Activated CD4-positive, alpha-beta T cell treated with anti-CD3 and anti-CD28 coated beads, Interleukin-2, amount 10 ng/mL, durations not matched to agents 24 days and 14 days (primary cell): ENCODE results near the gene LGALS1. TPM values are rescaled to one million over a fixed set of nuclear protein-coding genes. Genes with fewer than 3 reads are reported as not detected.

ENCODE experiments used
- DNase-seq: peaks from one replicate; pipeline ENCODE4 v3.0.0; 2022
- H3K27ac Mint-ChIP-seq: one replicate; pipeline ENCODE4 v1.8.0; 2022; ENCODE audit warnings: mild to moderate bottlenecking, mixed read lengths
- H3K27me3 Mint-ChIP-seq: one replicate; pipeline ENCODE4 v1.8.0; 2022; ENCODE audit warnings: mixed read lengths
- H3K36me3 Mint-ChIP-seq: one replicate; pipeline ENCODE4 v1.8.0; 2022; ENCODE audit warnings: low read depth, mild to moderate bottlenecking, mixed read lengths
- H3K4me1 Mint-ChIP-seq: one replicate; pipeline ENCODE4 v1.8.0; 2021; ENCODE audit warnings: mixed read lengths
- H3K4me3 Mint-ChIP-seq: one replicate; pipeline ENCODE4 v1.8.0; 2022; ENCODE audit warnings: mild to moderate bottlenecking, moderate library complexity, mixed read lengths
- H3K9me3 Mint-ChIP-seq: one replicate; pipeline ENCODE4 v1.8.0; 2021; ENCODE audit warnings: mixed read lengths
- intact Hi-C: fragments of 100-400 bp; cut with micrococcal nuclease; formaldehyde crosslinking; loops from one replicate; pipeline ENCODE4 v1.15.1; 2023
- total RNA-seq: library from RNA; stranded (reverse); gene quantifications from 2 replicates; pipeline ENCODE4 v1.2.3, GENCODE V29; 2022

Gene LGALS1
- total RNA-seq, 1 donor from 2014 or later = 361 TPM

- peaks cover 59% of the 10 kb centered on the region for H3K4me1 Mint-ChIP-seq
- intact Hi-C loops = no loop called here
- no peaks in the 10 kb centered on the region for H3K27me3 Mint-ChIP-seq
- peak overlapping the region; percentile 77 for H3K4me3 Mint-ChIP-seq
- H3K36me3 Mint-ChIP-seq = peaks cover 6% of the 10 kb centered on the region
- no peaks in the 10 kb centered on the region for H3K9me3 Mint-ChIP-seq
- DNase-seq = peak; percentile 85
- H3K27ac Mint-ChIP-seq = peak overlapping the region; percentile 92
Observed at GRCh38 chr22:37633625-37634416, 41.6 kb upstream of the LGALS1 start.

GRCh38 chr22:37634417-37634924 lies 41.0 kb upstream of the LGALS1 start:
- Mint-ChIP-seq H3K27me3 (no peaks in the 10 kb centered on the region), H3K27ac (peak overlapping the region; percentile 92), H3K4me1 (peaks cover 58% of the 10 kb centered on the region), H3K9me3 (no peaks in the 10 kb centered on the region), H3K36me3 (peaks cover 6% of the 10 kb centered on the region), H3K4me3 (peak overlapping the region; percentile 77)
- intact Hi-C loops = no loop called here
- peak; percentile 69 for DNase-seq

DNA sequence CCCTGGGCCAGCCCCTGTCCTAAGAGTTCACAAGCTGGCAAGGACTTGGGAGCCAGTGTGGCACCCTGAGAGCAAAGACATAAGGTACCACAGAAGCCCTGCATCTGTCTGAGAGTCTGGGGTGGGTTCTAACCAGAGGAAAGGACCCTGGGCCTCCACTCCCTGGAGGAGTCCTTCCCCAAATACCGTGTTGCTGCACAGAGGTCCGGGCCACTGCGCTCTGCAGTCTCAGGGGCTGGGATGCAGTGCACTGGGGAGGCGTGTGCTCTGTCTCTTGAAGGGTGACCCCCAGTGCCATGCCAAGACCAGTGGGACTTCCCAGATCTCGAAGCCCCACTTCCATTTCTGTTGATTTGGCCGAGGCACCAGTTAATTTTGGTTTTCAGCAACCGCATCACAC lies 40.3 kb upstream of the LGALS1 start:
- no peaks in the 10 kb centered on the region for H3K9me3 Mint-ChIP-seq
- DNase-seq = no peak
- intact Hi-C loops = loop anchor here (5.0 kb wide), 1 partner anchor 112 kb away; no protein-coding TSS in a partner anchor
- no peaks in the 10 kb centered on the region for H3K27me3 Mint-ChIP-seq
- H3K27ac Mint-ChIP-seq = peak overlapping the region; percentile 92
- peaks cover 6% of the 10 kb centered on the region for H3K36me3 Mint-ChIP-seq
- H3K4me3 Mint-ChIP-seq = peak overlapping the region; percentile 77
- H3K4me1 Mint-ChIP-seq = peaks cover 58% of the 10 kb centered on the region

DNA sequence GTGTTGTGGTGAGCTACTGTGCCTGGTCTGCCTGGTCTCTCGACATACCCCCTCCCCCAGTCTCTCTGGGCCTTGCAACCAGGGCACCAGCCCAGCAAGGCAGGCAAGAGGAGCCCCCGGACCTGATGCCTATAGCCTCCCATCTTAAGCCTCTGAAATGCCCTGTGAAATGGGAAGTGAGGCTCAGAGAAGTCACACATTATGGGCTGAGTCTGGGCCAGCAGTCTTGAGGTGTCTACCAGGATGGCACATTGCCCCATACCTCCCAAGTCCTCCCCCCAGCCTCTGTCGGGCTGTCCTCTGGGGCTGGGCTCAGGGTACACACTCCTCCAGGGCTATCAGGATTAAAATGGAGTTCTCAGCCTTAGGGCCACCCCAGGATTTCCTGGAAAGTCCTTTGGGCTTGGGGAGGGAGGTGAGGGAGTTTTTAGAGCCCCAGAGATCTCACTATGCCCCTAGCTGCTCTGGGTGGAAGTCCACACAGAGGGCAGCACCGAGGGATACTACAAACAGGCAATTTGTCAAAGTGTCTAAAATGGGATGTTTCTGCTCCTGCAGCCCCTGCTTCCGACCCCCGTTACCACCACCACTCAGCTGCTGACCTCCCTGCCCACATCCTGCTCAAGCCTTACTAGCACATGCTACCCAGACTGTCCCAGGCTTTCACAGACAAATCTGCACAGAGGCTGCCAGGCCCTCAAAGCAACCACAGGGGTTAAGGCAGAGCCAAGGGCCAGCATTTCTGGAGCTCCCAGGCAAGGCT lies 39.1 kb upstream of the LGALS1 start:
- peaks cover 7% of the 10 kb centered on the region for H3K36me3 Mint-ChIP-seq
- H3K27ac Mint-ChIP-seq = peak overlapping the region; percentile 80
- DNase-seq = peak; percentile 79
- H3K9me3 Mint-ChIP-seq = no peaks in the 10 kb centered on the region
- H3K4me3 Mint-ChIP-seq = peak overlapping the region; percentile 17
- peaks cover 61% of the 10 kb centered on the region for H3K4me1 Mint-ChIP-seq
- intact Hi-C loops = loop anchor here (1.0 to 5.0 kb wide), 2 partner anchors 9 to 111 kb away; no protein-coding TSS in a partner anchor
- H3K27me3 Mint-ChIP-seq = no peaks in the 10 kb centered on the region

DNA sequence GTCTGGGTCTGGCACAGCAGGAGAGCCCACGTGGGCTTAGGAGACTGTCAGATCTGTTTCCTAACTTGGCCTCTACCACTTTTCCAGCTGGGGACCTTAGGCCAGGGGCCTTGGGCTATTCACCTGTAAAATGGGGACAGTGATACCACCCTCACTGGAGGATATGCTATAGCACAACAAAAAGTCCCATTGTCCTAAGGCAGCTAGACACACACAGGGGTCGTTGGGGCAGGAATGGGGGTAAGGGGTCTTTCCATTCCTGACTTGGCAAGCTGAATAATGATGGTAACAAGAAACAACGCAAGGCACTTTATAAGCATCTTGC lies 38.5 kb upstream of the LGALS1 start:
- Mint-ChIP-seq H3K36me3 (peaks cover 10% of the 10 kb centered on the region), H3K4me3 (peak overlapping the region; percentile 17), H3K4me1 (peaks cover 65% of the 10 kb centered on the region), H3K9me3 (no peaks in the 10 kb centered on the region), H3K27me3 (no peaks in the 10 kb centered on the region), H3K27ac (peak overlapping the region; percentile 80)
- no peak for DNase-seq
- intact Hi-C loops = loop anchor here (1.0 to 5.0 kb wide), 2 partner anchors 10 to 110 kb away; no protein-coding TSS in a partner anchor

DNA sequence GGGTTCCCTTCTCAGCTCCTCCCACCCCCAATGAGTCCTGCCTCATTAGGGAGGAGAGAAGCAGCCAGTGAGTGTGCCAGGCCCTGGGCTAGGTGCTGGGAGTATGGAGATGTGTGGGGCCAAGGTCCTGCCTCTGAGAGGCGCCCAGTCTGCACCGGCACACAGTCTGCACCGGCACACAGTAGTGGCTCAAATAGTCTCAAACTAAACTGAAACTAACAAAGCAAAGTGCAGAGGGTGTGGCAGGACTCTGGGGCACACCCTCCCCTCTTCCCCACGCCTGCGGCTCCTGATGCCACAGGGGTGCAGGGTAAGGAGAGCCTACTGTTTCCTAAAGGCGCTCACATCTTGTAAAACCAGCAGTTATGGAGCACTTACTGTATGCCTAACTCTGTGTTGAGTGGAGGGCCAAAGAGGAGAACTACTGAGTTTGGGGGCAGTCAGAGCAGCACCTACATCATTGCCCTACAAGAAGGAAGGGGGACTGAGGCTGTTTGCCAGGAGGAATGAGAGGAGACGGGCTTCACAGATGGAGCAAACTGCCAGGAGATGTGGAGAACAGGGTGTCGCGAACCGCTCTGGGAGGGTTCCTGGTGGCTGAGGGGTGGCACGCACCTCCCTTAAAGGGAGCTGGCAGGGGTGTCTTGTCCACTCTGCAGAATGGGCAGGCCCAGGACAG lies 36.9 kb upstream of the LGALS1 start:
- Mint-ChIP-seq H3K27ac (peak overlapping the region; percentile 84), H3K27me3 (no peaks in the 10 kb centered on the region), H3K4me3 (peak overlapping the region; percentile 92), H3K36me3 (peaks cover 14% of the 10 kb centered on the region), H3K4me1 (peaks cover 67% of the 10 kb centered on the region), H3K9me3 (no peaks in the 10 kb centered on the region)
- intact Hi-C loops = loop anchor here (1.0 to 5.0 kb wide), 3 partner anchors 30 to 109 kb away; partner anchors contain the start of gene GGA1
- DNase-seq = peak; percentile 85

DNA sequence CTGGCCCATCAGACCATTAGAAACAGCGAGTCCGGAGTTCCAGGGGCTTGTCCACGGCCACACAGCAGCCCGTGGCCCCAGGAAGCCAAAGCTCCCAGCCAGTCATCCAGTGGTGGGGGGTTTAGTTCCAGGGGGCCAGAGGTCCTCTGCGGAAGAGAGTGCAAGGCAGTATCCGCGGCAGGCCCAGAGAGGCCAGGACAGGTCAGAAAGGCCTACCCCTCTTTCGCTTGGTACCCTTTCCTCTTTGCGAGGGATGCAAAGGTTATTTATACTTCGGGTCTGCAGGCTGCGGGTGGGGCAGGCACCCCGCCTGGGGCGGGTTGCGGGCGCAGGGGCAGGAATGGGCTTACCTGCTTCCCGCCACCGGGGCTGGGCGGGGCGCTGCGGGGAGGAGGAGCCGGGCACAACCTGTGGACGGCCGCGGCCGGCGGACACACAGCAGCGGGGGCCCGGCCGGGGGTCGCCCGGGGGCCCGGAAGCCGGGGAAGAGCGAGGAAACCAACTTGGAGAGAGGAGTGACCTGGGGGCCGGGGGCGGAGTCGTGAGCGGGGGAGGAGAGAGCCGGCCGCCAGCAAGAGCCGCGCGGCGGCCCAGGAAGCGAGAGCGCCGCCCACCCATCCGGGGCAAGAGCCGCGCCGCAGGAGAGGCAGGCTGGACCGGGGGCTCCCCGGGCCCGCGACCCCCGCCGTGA lies 36.2 kb upstream of the LGALS1 start, which contains the start of gene SH3BP1:
TSS of gene SH3BP1 (plus strand) at position 600 of the 691 bp plus-strand sequence. CDS start 119 bp downstream, outside the sequence.
- Mint-ChIP-seq H3K27ac (peak within 1 kb of the TSS; percentile 96), H3K27me3 (no peaks in the 10 kb centered on the region), H3K4me1 (peaks cover 65% of the 10 kb centered on the region), H3K9me3 (no peaks in the 10 kb centered on the region), H3K36me3 (peaks cover 17% of the 10 kb centered on the region), H3K4me3 (peak within 1 kb of the TSS; percentile 92)
- DNase-seq = peak; percentile 91
- intact Hi-C loops = loop anchor here (1.0 to 5.0 kb wide), 2 partner anchors 31 to 108 kb away; partner anchors contain the start of gene GGA1

DNA sequence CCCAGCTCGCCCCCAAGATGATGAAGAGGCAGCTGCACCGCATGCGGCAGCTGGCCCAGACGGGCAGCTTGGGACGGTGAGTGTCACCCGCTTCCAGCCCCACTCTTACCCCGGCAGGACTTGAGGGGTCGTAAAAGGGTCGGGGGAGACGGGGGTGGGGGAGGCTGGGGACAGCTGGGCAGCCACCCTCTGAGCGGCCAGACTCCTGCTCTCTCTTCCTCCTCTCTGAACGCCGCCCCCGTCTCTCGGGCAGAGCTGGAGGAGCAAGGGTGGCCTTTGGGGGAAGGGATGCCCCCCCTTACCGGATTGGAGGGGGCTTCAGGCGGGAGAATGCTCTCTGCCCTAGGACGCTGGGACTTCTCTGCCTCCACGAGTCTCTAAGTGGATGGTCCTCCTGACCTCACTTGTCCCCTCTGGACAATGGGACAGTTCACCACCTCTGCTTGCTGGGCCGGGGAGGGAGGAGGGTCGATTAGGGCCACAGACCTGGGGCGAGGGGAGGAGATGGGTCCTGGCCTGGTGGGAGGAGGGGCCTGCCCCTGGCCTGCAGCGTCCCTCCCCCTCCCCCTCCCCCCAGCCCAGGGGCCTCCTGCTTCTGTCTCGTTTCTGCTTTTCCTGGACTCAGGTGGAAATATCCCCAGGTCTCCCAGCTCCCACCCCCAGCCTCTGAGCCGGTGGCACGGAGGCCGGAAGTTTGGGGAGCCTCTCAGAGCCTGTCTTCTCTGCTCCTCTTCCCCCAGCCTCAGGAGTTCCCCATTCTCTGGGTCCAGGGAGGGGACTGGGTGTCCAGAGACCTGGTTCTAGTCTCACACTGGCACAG lies 35.5 kb upstream of the LGALS1 start:
- no peaks in the 10 kb centered on the region for H3K27me3 Mint-ChIP-seq
- H3K4me3 Mint-ChIP-seq = peak overlapping the region; percentile 92
- H3K27ac Mint-ChIP-seq = peak overlapping the region; percentile 96
- H3K4me1 Mint-ChIP-seq = peaks cover 57% of the 10 kb centered on the region
- no peaks in the 10 kb centered on the region for H3K9me3 Mint-ChIP-seq
- peaks cover 24% of the 10 kb centered on the region for H3K36me3 Mint-ChIP-seq
- intact Hi-C loops = loop anchor here (1.0 to 5.0 kb wide), 2 partner anchors 32 to 107 kb away; partner anchors contain the start of gene GGA1
- peak; percentile 81 for DNase-seq

DNA sequence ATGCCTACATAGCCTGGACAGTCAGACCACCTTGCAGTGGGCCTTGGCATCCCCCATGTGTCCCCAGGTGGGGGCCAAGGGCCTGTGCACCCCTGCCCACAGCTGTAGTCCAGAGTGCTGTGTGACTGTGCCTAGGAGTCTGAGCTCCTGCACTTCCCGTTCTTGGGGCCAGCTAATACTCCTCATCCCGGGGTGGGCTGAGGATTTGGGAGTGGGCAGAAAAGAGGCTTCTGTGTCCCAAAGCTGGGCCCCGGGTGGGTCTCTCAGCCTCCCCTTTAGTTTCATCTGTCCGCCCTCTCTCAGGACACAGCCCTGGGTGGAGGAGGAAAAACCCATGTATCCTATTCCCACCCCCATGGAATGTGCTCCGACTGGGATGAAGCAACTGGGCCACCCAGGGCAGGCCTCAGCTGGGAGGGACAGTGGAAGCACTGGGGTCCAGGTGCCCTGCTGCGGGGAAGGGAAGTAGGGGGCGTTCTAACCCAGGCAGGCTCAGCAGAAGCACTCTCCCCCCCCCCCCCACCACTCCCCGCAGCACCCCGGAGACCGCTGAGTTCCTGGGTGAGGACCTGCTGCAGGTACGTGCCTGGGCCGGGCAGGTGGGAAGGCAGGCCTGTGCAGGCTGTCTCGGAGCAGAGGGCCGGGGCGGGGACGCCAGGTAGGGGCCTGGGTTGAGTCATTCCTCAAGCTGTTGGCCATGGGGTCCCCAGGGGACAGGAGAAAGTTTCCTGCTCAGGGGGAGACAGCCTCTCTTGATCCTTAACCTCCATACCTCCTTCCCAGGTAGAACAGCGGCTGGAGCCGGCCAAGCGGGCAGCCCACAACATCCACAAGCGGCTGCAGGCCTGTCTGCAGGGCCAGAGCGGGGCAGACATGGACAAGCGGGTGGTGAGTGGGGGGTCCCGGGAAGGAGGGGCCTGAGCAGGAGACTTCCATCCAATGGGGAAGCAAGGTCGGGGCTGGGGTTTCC lies 34.6 kb upstream of the LGALS1 start:
- peak overlapping the region; percentile 96 for H3K27ac Mint-ChIP-seq
- peaks cover 32% of the 10 kb centered on the region for H3K36me3 Mint-ChIP-seq
- DNase-seq = no peak
- no peaks in the 10 kb centered on the region for H3K9me3 Mint-ChIP-seq
- H3K4me3 Mint-ChIP-seq = peak overlapping the region; percentile 92
- intact Hi-C loops = no loop called here
- H3K4me1 Mint-ChIP-seq = peaks cover 51% of the 10 kb centered on the region
- no peaks in the 10 kb centered on the region for H3K27me3 Mint-ChIP-seq

DNA sequence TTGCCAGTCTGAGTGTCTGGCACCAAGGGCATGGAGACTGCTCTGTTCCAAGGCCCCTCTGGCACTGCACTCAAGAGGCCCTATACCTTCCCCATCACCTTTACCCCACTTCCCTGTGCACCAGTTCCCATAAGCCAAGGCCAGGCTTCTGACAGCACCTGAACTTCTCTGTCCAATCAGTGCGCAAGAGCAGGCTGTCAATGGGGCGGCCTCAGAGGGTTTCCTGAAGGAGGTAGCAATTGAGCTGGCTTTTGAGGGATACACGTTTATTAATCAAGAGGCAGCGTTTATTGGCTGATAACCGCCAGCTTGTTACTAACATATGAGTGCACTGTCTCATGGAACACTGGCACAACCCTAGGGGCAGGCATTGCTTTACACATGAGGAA lies 33.9 kb upstream of the LGALS1 start:
- peaks cover 34% of the 10 kb centered on the region for H3K36me3 Mint-ChIP-seq

GRCh38 chr22:37643225-37643847 lies 32.1 kb upstream of the LGALS1 start:
- H3K4me3 Mint-ChIP-seq = peak overlapping the region; percentile 63
- peaks cover 30% of the 10 kb centered on the region for H3K4me1 Mint-ChIP-seq
- intact Hi-C loops = loop anchor here (1.0 to 2.0 kb wide), 3 partner anchors 15 to 38 kb away; partner anchors contain the start of gene PDXP
- H3K27me3 Mint-ChIP-seq = no peaks in the 10 kb centered on the region
- no peaks in the 10 kb centered on the region for H3K9me3 Mint-ChIP-seq
- H3K27ac Mint-ChIP-seq = peak overlapping the region; percentile 65
- peaks cover 43% of the 10 kb centered on the region for H3K36me3 Mint-ChIP-seq
- DNase-seq = peak; percentile 96

More for the DNA sequence above, 33.9 kb upstream of the LGALS1 start:
- H3K27me3 Mint-ChIP-seq = no peaks in the 10 kb centered on the region
- H3K4me3 Mint-ChIP-seq = peak overlapping the region; percentile 92
- intact Hi-C loops = no loop called here
- no peak for DNase-seq
- H3K4me1 Mint-ChIP-seq = peaks cover 46% of the 10 kb centered on the region
- H3K9me3 Mint-ChIP-seq = no peaks in the 10 kb centered on the region
- H3K27ac Mint-ChIP-seq = peak overlapping the region; percentile 48
